ENCODE data around the gene ZMIZ2. TPM values are rescaled to one million over a fixed set of nuclear protein-coding genes. Genes with fewer than 3 reads are reported as not detected.

ZMIZ2 gene, protein sequence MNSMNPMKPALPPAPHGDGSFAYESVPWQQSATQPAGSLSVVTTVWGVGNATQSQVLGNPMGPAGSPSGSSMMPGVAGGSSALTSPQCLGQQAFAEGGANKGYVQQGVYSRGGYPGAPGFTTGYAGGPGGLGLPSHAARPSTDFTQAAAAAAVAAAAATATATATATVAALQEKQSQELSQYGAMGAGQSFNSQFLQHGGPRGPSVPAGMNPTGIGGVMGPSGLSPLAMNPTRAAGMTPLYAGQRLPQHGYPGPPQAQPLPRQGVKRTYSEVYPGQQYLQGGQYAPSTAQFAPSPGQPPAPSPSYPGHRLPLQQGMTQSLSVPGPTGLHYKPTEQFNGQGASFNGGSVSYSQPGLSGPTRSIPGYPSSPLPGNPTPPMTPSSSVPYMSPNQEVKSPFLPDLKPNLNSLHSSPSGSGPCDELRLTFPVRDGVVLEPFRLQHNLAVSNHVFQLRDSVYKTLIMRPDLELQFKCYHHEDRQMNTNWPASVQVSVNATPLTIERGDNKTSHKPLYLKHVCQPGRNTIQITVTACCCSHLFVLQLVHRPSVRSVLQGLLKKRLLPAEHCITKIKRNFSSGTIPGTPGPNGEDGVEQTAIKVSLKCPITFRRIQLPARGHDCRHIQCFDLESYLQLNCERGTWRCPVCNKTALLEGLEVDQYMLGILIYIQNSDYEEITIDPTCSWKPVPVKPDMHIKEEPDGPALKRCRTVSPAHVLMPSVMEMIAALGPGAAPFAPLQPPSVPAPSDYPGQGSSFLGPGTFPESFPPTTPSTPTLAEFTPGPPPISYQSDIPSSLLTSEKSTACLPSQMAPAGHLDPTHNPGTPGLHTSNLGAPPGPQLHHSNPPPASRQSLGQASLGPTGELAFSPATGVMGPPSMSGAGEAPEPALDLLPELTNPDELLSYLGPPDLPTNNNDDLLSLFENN
- total RNA-seq: 14.9 and 21.5 TPM in 2 replicates

DNA sequence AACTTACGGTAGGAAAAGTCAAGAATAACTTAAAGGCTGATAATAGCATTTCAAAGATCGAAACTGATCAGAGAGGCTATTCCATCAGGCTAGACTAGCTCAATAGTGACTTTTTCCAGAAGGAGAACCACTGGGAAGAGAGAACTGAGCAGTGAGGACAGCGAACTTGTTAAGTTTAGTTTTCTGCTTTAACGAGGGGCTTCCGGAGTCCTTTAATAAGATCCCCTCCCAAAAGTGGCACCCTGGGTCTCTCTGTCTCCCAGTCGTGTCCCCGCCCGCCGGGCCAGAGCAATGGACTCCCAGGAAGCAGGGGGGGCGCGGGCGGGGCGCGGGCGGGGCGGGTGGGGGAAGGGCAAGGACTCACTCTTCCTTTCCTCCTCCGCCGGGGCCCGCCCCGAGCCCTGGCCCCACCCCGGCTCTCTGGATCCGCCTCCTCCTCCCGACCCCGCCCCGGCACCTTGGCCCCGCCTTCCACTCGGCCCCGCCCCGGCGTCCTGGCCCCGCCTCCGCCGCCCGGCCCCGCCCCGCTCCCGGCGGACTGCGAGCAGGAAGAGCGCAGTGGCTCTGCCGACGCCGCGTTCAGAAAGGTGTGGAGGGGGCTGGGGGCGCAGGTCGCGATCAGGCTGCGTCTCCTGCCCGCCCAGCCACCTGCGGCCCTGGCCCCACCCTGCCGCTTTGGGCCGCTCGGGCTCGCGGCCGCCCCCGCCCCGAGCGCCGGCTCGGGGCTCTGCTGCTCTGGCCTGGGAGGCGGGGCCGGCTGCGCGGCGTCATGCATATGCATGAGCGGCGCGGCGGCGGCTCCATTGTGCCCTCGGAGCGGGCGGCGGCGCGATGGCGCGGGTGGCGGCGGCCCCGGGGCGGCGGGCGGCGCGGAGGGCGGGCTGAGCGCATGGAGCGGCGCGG is at the start of gene ZMIZ2:
TSS of gene ZMIZ2 (plus strand) at position 803 of the 903 bp plus-strand sequence. CDS start 7,403 bp downstream, outside the sequence.

DNA sequence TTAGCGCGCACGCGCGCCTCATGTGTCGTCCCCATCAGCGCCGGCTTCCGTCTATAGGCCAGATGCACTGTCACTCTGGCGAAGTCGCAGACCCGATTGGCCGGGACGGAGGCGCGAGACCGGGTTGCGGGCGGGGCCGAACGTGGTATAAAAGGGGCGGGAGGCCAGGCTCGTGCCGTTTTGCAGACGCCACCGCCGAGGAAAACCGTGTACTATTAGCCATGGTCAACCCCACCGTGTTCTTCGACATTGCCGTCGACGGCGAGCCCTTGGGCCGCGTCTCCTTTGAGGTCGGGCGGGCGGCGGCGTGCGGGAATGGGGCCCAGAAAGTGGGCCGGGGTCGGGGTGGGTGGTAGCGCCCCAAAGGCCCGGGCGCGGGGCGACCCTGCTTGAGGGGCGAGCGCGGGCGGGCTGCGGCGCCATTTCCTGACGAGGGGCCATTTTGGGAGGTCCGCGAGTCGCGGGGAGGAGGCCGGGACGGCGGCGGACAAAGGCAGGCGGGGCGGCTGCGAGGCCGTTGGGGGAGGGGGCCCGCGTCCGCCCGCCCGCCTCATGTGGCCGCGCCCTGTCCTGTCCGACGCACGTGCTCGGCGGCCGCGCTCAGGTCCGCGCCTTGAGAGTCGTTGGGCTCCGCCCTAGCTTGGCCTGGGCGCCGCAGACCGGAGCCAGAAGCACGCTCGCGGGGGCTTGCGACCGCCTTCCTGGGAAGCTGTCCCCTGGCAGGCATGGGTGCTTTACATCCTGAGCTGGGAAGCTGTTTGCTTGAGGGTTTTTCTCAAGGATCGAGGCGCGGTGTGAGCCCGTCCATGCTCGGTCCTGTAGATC is 48.1 kb downstream of the ZMIZ2 start, which contains the start of gene PPIA:
TSS of gene PPIA (plus strand) at position 178 of the 825 bp plus-strand sequence. CDS start at position 222, 44 bp downstream.

Other genes with a start within 250 kb of the ZMIZ2 start
- not detected in 2 replicates for gene NPC1L1, start 207.5 kb upstream of the ZMIZ2 start, total RNA-seq
- 74.0 and 77.9 TPM in 2 replicates for gene DDX56, start 174.9 kb upstream of the ZMIZ2 start, total RNA-seq
- gene TMED4, start 166.6 kb upstream of the ZMIZ2 start, total RNA-seq: 97.1 and 97.9 TPM in 2 replicates
- gene OGDH, start 142.2 kb upstream of the ZMIZ2 start, total RNA-seq: 102 and 109 TPM in 2 replicates
- gene PPIA, start 47.8 kb downstream of the ZMIZ2 start, total RNA-seq: 5,102 and 5,188 TPM in 2 replicates
- 204 and 221 TPM in 2 replicates for gene H2AZ2, start 99.2 kb downstream of the ZMIZ2 start, total RNA-seq
- gene PURB, start 136.7 kb downstream of the ZMIZ2 start, total RNA-seq: 10.8 and 11.5 TPM in 2 replicates
- under 0.01 and 0.25 TPM in 2 replicates for gene MYO1G, start 230.2 kb downstream of the ZMIZ2 start, total RNA-seq